OCI-LY7 (cell line): Measurements from ENCODE around the gene ANO6.

Experiments
- EZH2phosphoT487 ChIP-seq: fragments of 200-600 bp; sonication (generic); IDR thresholded peaks from 2 replicates; pipeline ENCODE4 v1.6.1; 2018; ENCODE audit warnings: low read depth, borderline replicate concordance, mild to moderate bottlenecking, mixed run types, antibody characterized with exemption, low read length, moderate library complexity, mixed read lengths
- TF ChIP-seq, protein P1 (sequence below): fragments of 200-600 bp; sonication (generic); conservative IDR thresholded peaks from 2 replicates; pipeline ENCODE4 v1.5.1; 2014; ENCODE audit warnings: mild to moderate bottlenecking, antibody characterized with exemption, low read length, moderate library complexity, mixed read lengths

DNA sequence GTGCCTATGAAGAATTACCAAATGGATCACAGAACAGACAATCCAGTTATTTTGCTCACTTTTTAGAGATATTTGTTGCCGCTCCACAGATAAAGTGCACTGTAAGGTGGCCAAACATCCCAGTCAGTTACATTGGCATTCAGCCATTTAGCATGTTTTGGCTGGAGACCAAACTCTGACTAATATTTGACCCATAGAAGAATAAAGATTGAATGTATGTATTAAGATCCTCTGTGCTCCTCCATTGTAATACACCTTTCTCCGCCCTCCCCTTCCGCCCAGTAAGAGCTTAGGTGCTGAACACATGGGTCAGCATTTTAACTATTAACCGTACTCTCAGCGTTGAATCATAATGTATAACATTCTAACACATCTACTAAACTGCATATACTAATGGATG, 163.4 kb downstream of the ANO6 start:
- no peak for TF ChIP-seq EZH2phosphoT487
- TF ChIP-seq, protein P1, sequence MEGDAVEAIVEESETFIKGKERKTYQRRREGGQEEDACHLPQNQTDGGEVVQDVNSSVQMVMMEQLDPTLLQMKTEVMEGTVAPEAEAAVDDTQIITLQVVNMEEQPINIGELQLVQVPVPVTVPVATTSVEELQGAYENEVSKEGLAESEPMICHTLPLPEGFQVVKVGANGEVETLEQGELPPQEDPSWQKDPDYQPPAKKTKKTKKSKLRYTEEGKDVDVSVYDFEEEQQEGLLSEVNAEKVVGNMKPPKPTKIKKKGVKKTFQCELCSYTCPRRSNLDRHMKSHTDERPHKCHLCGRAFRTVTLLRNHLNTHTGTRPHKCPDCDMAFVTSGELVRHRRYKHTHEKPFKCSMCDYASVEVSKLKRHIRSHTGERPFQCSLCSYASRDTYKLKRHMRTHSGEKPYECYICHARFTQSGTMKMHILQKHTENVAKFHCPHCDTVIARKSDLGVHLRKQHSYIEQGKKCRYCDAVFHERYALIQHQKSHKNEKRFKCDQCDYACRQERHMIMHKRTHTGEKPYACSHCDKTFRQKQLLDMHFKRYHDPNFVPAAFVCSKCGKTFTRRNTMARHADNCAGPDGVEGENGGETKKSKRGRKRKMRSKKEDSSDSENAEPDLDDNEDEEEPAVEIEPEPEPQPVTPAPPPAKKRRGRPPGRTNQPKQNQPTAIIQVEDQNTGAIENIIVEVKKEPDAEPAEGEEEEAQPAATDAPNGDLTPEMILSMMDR, result no peak
